ENCODE results near the gene PRKAG1. TPM values are rescaled to one million over a fixed set of nuclear protein-coding genes. Genes with fewer than 3 reads are reported as not detected.
A peak's percentile ranks its signal among the peaks of the same experiment; 100 is the strongest.

The PRKAG1 gene
- total and polyA plus RNA-seq, 2 donors (not counting 1 experiment from before 2014, with no cell fraction given) = 28.5 to 60.0 TPM

DNA sequence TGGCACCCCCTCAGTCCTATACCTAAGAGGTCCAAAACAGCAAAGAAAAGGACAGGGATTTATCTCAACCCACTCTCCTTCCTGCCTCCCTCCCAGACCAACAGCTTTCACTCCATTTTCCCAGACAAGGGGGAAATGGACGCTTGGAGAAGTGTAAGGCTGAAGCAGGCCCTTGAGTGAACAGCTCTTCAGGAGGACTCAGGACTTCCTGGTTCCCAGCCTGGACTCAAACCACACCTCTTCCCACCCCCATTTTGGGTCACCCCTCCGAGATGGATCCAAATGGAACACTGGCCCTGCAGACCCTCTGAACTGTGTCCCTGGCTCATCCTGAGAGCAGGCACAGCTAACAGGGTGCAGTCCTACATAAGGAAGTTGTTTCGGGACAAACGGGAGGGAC is 39.3 kb upstream of the PRKAG1 start:
- POLR2A ChIA-PET = interaction anchor here (0.6 to 1.8 kb wide), 2 partner anchors 38 to 73 kb away, joined by 4 to 6 read pairs; partner anchors contain the start of gene TUBA1B
- Histone ChIP-seq H2AFZ (ENCODE audit: insufficient read depth, low read depth, low read length, poor library complexity, severe bottlenecking) (no peak overlapping the region), H3K36me3 (replicated peaks in 1 of 2; ENCODE audit: control extremely low read depth in 1 of 2, control insufficient read depth in 1 of 2, extremely low read depth in 1 of 2, insufficient read depth in 2 of 2, low read length in 1 of 2) (peaks cover 0 to 23% of the 10 kb centered on the region in 2 experiments), H3K9ac (ENCODE audit: low read length) (peak overlapping the region; percentile 93), H3K79me2 (ENCODE audit: control insufficient read depth, insufficient read depth, low read length) (peaks cover 90% of the 10 kb centered on the region), H4K20me1 (ENCODE audit: control insufficient read depth, insufficient read depth, low read length, poor library complexity, severe bottlenecking) (peaks cover 69% of the 10 kb centered on the region), H3K4me3 (ENCODE audit: control extremely low read depth in 1 of 5, extremely low read depth in 1 of 5, insufficient read depth in 1 of 5, low read depth in 2 of 5, low read length in 4 of 5) (peak overlapping the region; percentile 81 to 97 (median 91)), H3K9me3 (ENCODE audit: control extremely low read depth in 1 of 3, control insufficient read depth in 2 of 3, insufficient read depth in 1 of 3, low read length in 2 of 3) (no peaks in the 10 kb centered on the region), H3K4me2 (replicated peaks; ENCODE audit: low read depth, low read length, poor library complexity, severe bottlenecking) (peak overlapping the region; percentile 97), H3K4me1 (ENCODE audit: control insufficient read depth in 2 of 2, insufficient read depth in 2 of 2, low read length in 2 of 2) (peaks cover 51 to 57% of the 10 kb centered on the region in 2 donors), H3K27me3 (replicated peaks in 1 of 4; ENCODE audit: control extremely low read depth in 1 of 4, control insufficient read depth in 3 of 4, insufficient read depth in 4 of 4, low read length in 3 of 4) (no peaks in the 10 kb centered on the region), H3K27ac (ENCODE audit: low read length in 2 of 2) (peak overlapping the region; percentile 4 to 88)
- peak overlapping the region; percentile 92 for H3K27ac Mint-ChIP-seq
- CTCF ChIA-PET = interaction anchor here (0.5 to 1.6 kb wide), 4 partner anchors 21 to 131 kb away, joined by 3 to 7 read pairs (median 4); partner anchors contain the start of gene TUBA1A
- H3K9me3 Mint-ChIP-seq (ENCODE audit: insufficient read depth) = no peaks in the 10 kb centered on the region
- peaks cover 56% of the 10 kb centered on the region for H3K4me1 Mint-ChIP-seq
- DNase-seq = no peak
- ATAC-seq (ENCODE audit: low read depth) = no peak
- 18% methylated on average over 3 of the region's 4 CpGs for WGBS (ENCODE audit: insufficient coverage)
- peak overlapping the region; percentile 92 for H3K4me3 Mint-ChIP-seq
- TF ChIP-seq, protein P1, sequence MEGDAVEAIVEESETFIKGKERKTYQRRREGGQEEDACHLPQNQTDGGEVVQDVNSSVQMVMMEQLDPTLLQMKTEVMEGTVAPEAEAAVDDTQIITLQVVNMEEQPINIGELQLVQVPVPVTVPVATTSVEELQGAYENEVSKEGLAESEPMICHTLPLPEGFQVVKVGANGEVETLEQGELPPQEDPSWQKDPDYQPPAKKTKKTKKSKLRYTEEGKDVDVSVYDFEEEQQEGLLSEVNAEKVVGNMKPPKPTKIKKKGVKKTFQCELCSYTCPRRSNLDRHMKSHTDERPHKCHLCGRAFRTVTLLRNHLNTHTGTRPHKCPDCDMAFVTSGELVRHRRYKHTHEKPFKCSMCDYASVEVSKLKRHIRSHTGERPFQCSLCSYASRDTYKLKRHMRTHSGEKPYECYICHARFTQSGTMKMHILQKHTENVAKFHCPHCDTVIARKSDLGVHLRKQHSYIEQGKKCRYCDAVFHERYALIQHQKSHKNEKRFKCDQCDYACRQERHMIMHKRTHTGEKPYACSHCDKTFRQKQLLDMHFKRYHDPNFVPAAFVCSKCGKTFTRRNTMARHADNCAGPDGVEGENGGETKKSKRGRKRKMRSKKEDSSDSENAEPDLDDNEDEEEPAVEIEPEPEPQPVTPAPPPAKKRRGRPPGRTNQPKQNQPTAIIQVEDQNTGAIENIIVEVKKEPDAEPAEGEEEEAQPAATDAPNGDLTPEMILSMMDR (IDR thresholded peaks at IDR 0.05) = no peak
- intact Hi-C loops (cut with micrococcal nuclease) = loop anchor here (5.0 kb wide), 1 partner anchor 61 kb away; the partner anchor contains the start of gene DDN
- H3K27me3 Mint-ChIP-seq = no peaks in the 10 kb centered on the region

- 75% methylated on average over 2 of the region's 7 CpGs for WGBS (ENCODE audit: insufficient coverage)
- peaks cover 99% of the 10 kb centered on the region for H3K79me2 ChIP-seq (ENCODE audit: control insufficient read depth, insufficient read depth, low read length)
- no peak overlapping the region for H2AFZ ChIP-seq (ENCODE audit: insufficient read depth, low read depth, low read length, poor library complexity, severe bottlenecking)
- H3K4me3 ChIP-seq (ENCODE audit: control extremely low read depth in 1 of 5, extremely low read depth in 1 of 5, insufficient read depth in 1 of 5, low read depth in 2 of 5, low read length in 4 of 5) = peak overlapping the region in 4 of 5 experiments; percentile 3 to 60 (median 13)
- H3K9ac ChIP-seq (ENCODE audit: low read length) = peak overlapping the region; percentile 21
- Mint-ChIP-seq H3K4me3 (peak overlapping the region; percentile 92), H3K4me1 (peaks cover 53% of the 10 kb centered on the region), H3K27me3 (no peaks in the 10 kb centered on the region), H3K9me3 (ENCODE audit: insufficient read depth) (no peaks in the 10 kb centered on the region), H3K27ac (peak overlapping the region; percentile 60)
- no peaks in the 10 kb centered on the region for H3K9me3 ChIP-seq (ENCODE audit: control extremely low read depth in 1 of 3, control insufficient read depth in 2 of 3, insufficient read depth in 1 of 3, low read length in 2 of 3)
- H4K20me1 ChIP-seq (ENCODE audit: control insufficient read depth, insufficient read depth, low read length, poor library complexity, severe bottlenecking) = peaks cover 84% of the 10 kb centered on the region
- ChIA-PET CTCF (interaction anchor here (0.6 to 2.2 kb wide), 7 partner anchors 9 to 179 kb away, joined by 3 to 16 read pairs (median 5); no protein-coding TSS in a partner anchor), POLR2A (interaction anchor here (0.8 to 1.0 kb wide), 2 partner anchors 14 to 191 kb away, joined by 4 read pairs; partner anchors contain the start of gene RHEBL1)
- ATAC-seq (ENCODE audit: low read depth) (peak; percentile 64), DNase-seq (peak; percentile 75)
- peak overlapping the region; percentile 97 for H3K4me2 ChIP-seq (replicated peaks; ENCODE audit: low read depth, low read length, poor library complexity, severe bottlenecking)
- intact Hi-C loops (cut with micrococcal nuclease) = loop anchor here (1.0 to 5.0 kb wide), 3 partner anchors 13 to 59 kb away; partner anchors contain the start of genes DDN, PRKAG1 and RHEBL1
- H3K4me1 ChIP-seq (ENCODE audit: control insufficient read depth in 2 of 2, insufficient read depth in 2 of 2, low read length in 2 of 2) = peaks cover 47 to 52% of the 10 kb centered on the region in 2 donors
- H3K36me3 ChIP-seq (replicated peaks in 1 of 2; ENCODE audit: control extremely low read depth in 1 of 2, control insufficient read depth in 1 of 2, extremely low read depth in 1 of 2, insufficient read depth in 2 of 2, low read length in 1 of 2) = peaks cover 0 to 40% of the 10 kb centered on the region in 2 experiments
- no peak for TF ChIP-seq EZH2 (IDR thresholded peaks at IDR 0.05; ENCODE audit: borderline replicate concordance, insufficient read depth, low read depth, low read length, poor library complexity, severe bottlenecking)
- TF ChIP-seq, protein P1 (IDR thresholded peaks at IDR 0.05) = no peak
- no peaks in the 10 kb centered on the region for H3K27me3 ChIP-seq (replicated peaks in 1 of 4; ENCODE audit: control extremely low read depth in 1 of 4, control insufficient read depth in 3 of 4, insufficient read depth in 4 of 4, low read length in 3 of 4)
- H3K27ac ChIP-seq (ENCODE audit: low read length in 2 of 2) = peak overlapping the region in 1 of 2 donors; percentile 88
Observed at GRCh38 chr12:49055978-49056754, 37.6 kb upstream of the PRKAG1 start.

Data from B cell (primary cell).